Vagina (tissue), 2 donors: Measurements from ENCODE around the gene PEX1. TPM values are rescaled to one million over a fixed set of nuclear protein-coding genes. Genes with fewer than 3 reads are reported as not detected.

Experiments
- DNase-seq, 2 donors: peaks; one replicate each; pipeline ENCODE4 v3.0.0-alpha.2; 2017; ENCODE audit errors: extremely low spot score in 2 of 2
- H3K27ac ChIP-seq: fragments of 200-600 bp; sonication (generic); one replicate; pipeline ENCODE4 v1.5.1; 2019
- H3K27me3 ChIP-seq: fragments of 200-600 bp; sonication (generic); one replicate; pipeline ENCODE4 v1.5.1; 2019
- H3K36me3 ChIP-seq, 2 donors: fragments of 200-600 bp; sonication (generic); one replicate each; pipeline ENCODE4 v1.5.1; 2017 to 2019
- H3K4me1 ChIP-seq: fragments of 200-600 bp; sonication (generic); one replicate; pipeline ENCODE4 v1.5.1; 2019
- H3K4me3 ChIP-seq, 2 donors: fragments of 200-600 bp; sonication (generic); 1 replicate in 1 of 2; 2 replicates in 1 of 2; pipeline ENCODE4 v1.5.1; 2016 to 2019
- H3K9me3 ChIP-seq: fragments of 200-600 bp; sonication (generic); one replicate; pipeline ENCODE4 v1.5.1; 2019
- CTCF ChIP-seq, 3 experiments: fragments of 450-650 bp in 2 of 3; fragments of 200-600 bp in 1 of 3; sonication (generic) in 1 of 3; IDR thresholded peaks; one replicate each; pipeline ENCODE4 v1.5.1; 2017 to 2019; ENCODE audit warnings: antibody characterized with exemption in 3 of 3, mild to moderate bottlenecking in 2 of 3, moderate library complexity in 2 of 3
- POLR2A ChIP-seq, 2 donors: fragments of 450-650 bp; IDR thresholded peaks; one replicate each; pipeline ENCODE4 v1.6.1; 2017; ENCODE audit warnings: antibody characterized with exemption in 2 of 2, mild to moderate bottlenecking in 2 of 2, moderate library complexity in 2 of 2
- POLR2AphosphoS5 ChIP-seq, 2 donors: sonication (generic); formaldehyde crosslinking; IDR thresholded peaks; one replicate each; pipeline ENCODE4 v1.9.0; 2017; ENCODE audit warnings: antibody characterized with exemption in 2 of 2, mild to moderate bottlenecking in 2 of 2, low read depth in 1 of 2; ENCODE audit not compliant: insufficient read depth in 1 of 2
- intact Hi-C: fragments of 100-400 bp; cut with DNase I; formaldehyde crosslinking; loops from one replicate; pipeline ENCODE4 v1.15.1; 2023
- total RNA-seq: library from RNA; depleted of rRNA; stranded (reverse); fragments of >200 nt; gene quantifications from one replicate; pipeline ENCODE4 v1.2.3, GENCODE V29; 2016

Gene PEX1
- total RNA-seq, 1 donor from 2014 or later = 20.4 TPM

- TF ChIP-seq CTCF (IDR thresholded peaks at IDR 0.05) (no peak), POLR2AphosphoS5 (IDR thresholded peaks at IDR 0.05; ENCODE audit: insufficient read depth in 1 of 2, low read depth in 1 of 2) (no peak), POLR2A (IDR thresholded peaks at IDR 0.05) (no peak)
- no peak for DNase-seq
- Histone ChIP-seq H3K27ac (no peak overlapping the region), H3K4me3 (no peak overlapping the region), H3K27me3 (no peaks in the 10 kb centered on the region), H3K4me1 (no peaks in the 10 kb centered on the region), H3K9me3 (no peaks in the 10 kb centered on the region), H3K36me3 (peaks cover 3 to 46% of the 10 kb centered on the region in 2 donors)
- intact Hi-C loops = no loop called here
Observed at GRCh38 chr7:92563345-92563744, 35.0 kb upstream of the PEX1 start.

- intact Hi-C loops = no loop called here
- DNase-seq = no peak
- H3K27ac ChIP-seq = no peak overlapping the region
- H3K4me3 ChIP-seq = no peak overlapping the region
- H3K27me3 ChIP-seq = no peaks in the 10 kb centered on the region
- peaks cover 0 to 26% of the 10 kb centered on the region in 2 donors for H3K36me3 ChIP-seq
- TF ChIP-seq POLR2A (IDR thresholded peaks at IDR 0.05) = no peak
- no peak for TF ChIP-seq POLR2AphosphoS5 (IDR thresholded peaks at IDR 0.05; ENCODE audit: insufficient read depth in 1 of 2, low read depth in 1 of 2)
- TF ChIP-seq CTCF (IDR thresholded peaks at IDR 0.05) = no peak
- H3K4me1 ChIP-seq = no peaks in the 10 kb centered on the region
- no peaks in the 10 kb centered on the region for H3K9me3 ChIP-seq
Observed at GRCh38 chr7:92560602-92561001, 32.3 kb upstream of the PEX1 start.

GRCh38 chr7:92557808-92558362, 29.6 kb upstream of the PEX1 start:
- no peak for DNase-seq
- intact Hi-C loops = no loop called here
- H3K4me1 ChIP-seq = no peaks in the 10 kb centered on the region
- peaks cover 0 to 14% of the 10 kb centered on the region in 2 donors for H3K36me3 ChIP-seq
- H3K27me3 ChIP-seq = no peaks in the 10 kb centered on the region
- H3K27ac ChIP-seq = no peak overlapping the region
- TF ChIP-seq POLR2AphosphoS5 (IDR thresholded peaks at IDR 0.05; ENCODE audit: insufficient read depth in 1 of 2, low read depth in 1 of 2) (no peak), CTCF (IDR thresholded peaks at IDR 0.05) (no peak), POLR2A (IDR thresholded peaks at IDR 0.05) (no peak)
- H3K9me3 ChIP-seq = no peaks in the 10 kb centered on the region
- no peak overlapping the region for H3K4me3 ChIP-seq

- Histone ChIP-seq H3K9me3 (no peaks in the 10 kb centered on the region), H3K36me3 (peaks cover 0 to 8% of the 10 kb centered on the region in 2 donors), H3K4me1 (no peaks in the 10 kb centered on the region), H3K27me3 (no peaks in the 10 kb centered on the region), H3K4me3 (no peak overlapping the region), H3K27ac (no peak overlapping the region)
- TF ChIP-seq POLR2AphosphoS5 (IDR thresholded peaks at IDR 0.05; ENCODE audit: insufficient read depth in 1 of 2, low read depth in 1 of 2) = no peak
- no peak for TF ChIP-seq CTCF (IDR thresholded peaks at IDR 0.05)
- TF ChIP-seq POLR2A (IDR thresholded peaks at IDR 0.05) = no peak
- no peak for DNase-seq
- intact Hi-C loops = no loop called here
Observed at GRCh38 chr7:92557249-92557648, 28.9 kb upstream of the PEX1 start.

- no peak for DNase-seq
- intact Hi-C loops = no loop called here
- no peaks in the 10 kb centered on the region for H3K27me3 ChIP-seq
Observed at GRCh38 chr7:92550194-92550593, 21.9 kb upstream of the PEX1 start.

More at GRCh38 chr7:92550194-92550593, 21.9 kb upstream of the PEX1 start:
- Histone ChIP-seq H3K4me1 (no peaks in the 10 kb centered on the region), H3K4me3 (no peak overlapping the region), H3K27ac (no peak overlapping the region), H3K36me3 (no peaks in the 10 kb centered on the region), H3K9me3 (no peaks in the 10 kb centered on the region)
- TF ChIP-seq POLR2A (IDR thresholded peaks at IDR 0.05) (no peak), POLR2AphosphoS5 (IDR thresholded peaks at IDR 0.05; ENCODE audit: insufficient read depth in 1 of 2, low read depth in 1 of 2) (no peak), CTCF (IDR thresholded peaks at IDR 0.05) (no peak)
